A549 treated with AZD9567 at 1 μM for 4 hours (cell line): Measurements from ENCODE around the gene APELA. TPM values are rescaled to one million over a fixed set of nuclear protein-coding genes. Genes with fewer than 3 reads are reported as not detected.

Source experiments
- total RNA-seq: library from RNA; stranded (reverse); fragments of 200-300 nt; extraction: Qiagen RNA extraction; gene quantifications from 5 replicates; pipeline ENCODE4 v1.2.3, GENCODE V29; 2022; ENCODE audit not compliant: insufficient read depth

The APELA gene
- total RNA-seq: not detected in 5 replicates

GRCh38 chr4:164876700-164877324 lies at the start of gene APELA:
Gene APELA (plus strand): TSS chr4:164877178. CDS start chr4:164877332, 154 bp downstream.

Other genes with a start within 250 kb of the APELA start
- gene SMIM31, start 123.0 kb upstream of the APELA start, total RNA-seq: 0.02 to 0.08 TPM (median 0.05 TPM) in 4 of 5 replicates, not detected in the other
- not detected in 5 replicates for gene TRIM61, start 100.5 kb downstream of the APELA start, total RNA-seq
- not detected in 5 replicates for gene TRIM60, start 154.8 kb downstream of the APELA start, total RNA-seq
- gene TRIM75, start 176.7 kb downstream of the APELA start, total RNA-seq: not detected in 5 replicates
- 7.8 to 9.7 TPM (median 8.9 TPM) in 5 replicates for gene TMEM192, start 235.7 kb downstream of the APELA start, total RNA-seq